OCI-LY7 (cell line): Measurements from ENCODE around the gene EEF1A2.

Experiments
- EZH2phosphoT487 ChIP-seq: fragments of 200-600 bp; sonication (generic); IDR thresholded peaks from 2 replicates; pipeline ENCODE4 v1.6.1; 2018; ENCODE audit warnings: low read depth, borderline replicate concordance, mild to moderate bottlenecking, mixed run types, antibody characterized with exemption, low read length, moderate library complexity, mixed read lengths
- TF ChIP-seq, protein P1 (sequence below): fragments of 200-600 bp; sonication (generic); conservative IDR thresholded peaks from 2 replicates; pipeline ENCODE4 v1.5.1; 2014; ENCODE audit warnings: mild to moderate bottlenecking, antibody characterized with exemption, low read length, moderate library complexity, mixed read lengths

DNA sequence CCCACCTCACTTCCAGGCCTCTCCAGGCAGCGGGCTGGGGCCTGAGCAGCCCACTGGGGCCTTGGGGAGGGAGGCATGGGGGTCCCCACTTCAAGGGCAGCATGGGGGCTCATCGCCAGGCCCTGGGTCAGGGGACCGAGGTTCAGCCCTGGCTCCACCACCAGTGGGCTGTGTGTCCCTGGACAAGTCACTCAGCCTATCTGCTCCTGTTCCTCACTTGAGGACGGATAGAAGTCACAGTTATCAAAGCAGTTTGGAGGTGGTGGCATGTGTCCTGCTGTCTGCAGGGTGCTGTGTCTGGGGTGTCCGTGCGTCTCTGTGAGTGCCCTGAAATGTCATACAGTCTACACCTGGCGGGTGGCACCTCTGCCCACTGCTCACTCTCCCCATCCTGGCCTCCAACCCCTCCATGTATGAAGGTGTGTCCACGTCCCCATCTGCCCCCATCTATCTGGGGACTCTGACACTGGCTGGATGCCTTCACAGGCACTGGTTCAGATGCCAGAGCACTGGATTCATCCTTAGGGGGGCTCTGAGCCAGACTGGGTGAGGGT, 3.6 kb downstream of the EEF1A2 start:
- TF ChIP-seq, protein P1, sequence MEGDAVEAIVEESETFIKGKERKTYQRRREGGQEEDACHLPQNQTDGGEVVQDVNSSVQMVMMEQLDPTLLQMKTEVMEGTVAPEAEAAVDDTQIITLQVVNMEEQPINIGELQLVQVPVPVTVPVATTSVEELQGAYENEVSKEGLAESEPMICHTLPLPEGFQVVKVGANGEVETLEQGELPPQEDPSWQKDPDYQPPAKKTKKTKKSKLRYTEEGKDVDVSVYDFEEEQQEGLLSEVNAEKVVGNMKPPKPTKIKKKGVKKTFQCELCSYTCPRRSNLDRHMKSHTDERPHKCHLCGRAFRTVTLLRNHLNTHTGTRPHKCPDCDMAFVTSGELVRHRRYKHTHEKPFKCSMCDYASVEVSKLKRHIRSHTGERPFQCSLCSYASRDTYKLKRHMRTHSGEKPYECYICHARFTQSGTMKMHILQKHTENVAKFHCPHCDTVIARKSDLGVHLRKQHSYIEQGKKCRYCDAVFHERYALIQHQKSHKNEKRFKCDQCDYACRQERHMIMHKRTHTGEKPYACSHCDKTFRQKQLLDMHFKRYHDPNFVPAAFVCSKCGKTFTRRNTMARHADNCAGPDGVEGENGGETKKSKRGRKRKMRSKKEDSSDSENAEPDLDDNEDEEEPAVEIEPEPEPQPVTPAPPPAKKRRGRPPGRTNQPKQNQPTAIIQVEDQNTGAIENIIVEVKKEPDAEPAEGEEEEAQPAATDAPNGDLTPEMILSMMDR, result no peak
- no peak for TF ChIP-seq EZH2phosphoT487
